GM10266 (cell line): Measurements from ENCODE around the gene SBF1.

ENCODE experiments used
- DNase-seq: peaks from one replicate; pipeline ENCODE4 v3.0.0; 2012; ENCODE audit errors: extremely low spot score
- TF ChIP-seq, protein P1 (sequence below): IDR thresholded peaks from 2 replicates; pipeline ENCODE4 v1.5.1; 2012; ENCODE audit warnings: mild to moderate bottlenecking, low read depth; ENCODE audit not compliant: control insufficient read depth, insufficient read depth; ENCODE audit errors: missing control alignments

Gene SBF1

DNA sequence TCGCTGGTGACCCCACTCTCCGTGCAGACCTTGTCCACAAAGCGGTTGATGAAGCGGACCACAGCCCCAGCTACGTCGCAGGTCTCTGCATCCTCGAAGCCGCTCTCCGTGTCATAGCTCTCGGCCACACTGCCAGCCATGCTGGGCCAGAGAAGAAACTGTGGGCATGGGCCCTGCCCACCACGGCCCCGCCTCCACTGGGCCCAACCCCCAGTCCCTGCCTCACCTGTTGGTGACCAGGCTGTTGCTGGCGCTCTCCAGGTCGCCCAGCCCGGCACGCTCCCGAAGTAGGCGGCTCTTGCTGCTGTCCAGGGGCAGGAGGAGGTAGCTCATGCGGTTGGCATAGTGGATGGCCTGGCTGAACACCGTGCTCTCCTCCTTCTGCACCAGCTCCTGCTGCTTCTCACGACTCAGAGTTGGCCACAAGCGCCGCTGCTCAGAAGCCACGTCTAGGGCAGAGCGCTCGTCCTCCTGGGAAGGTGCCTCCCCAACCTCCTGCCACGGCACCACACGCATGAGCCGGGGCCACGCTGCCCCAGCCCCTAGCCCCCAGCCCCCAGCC is 12.8 kb downstream of the SBF1 start:
- TF ChIP-seq, protein P1, sequence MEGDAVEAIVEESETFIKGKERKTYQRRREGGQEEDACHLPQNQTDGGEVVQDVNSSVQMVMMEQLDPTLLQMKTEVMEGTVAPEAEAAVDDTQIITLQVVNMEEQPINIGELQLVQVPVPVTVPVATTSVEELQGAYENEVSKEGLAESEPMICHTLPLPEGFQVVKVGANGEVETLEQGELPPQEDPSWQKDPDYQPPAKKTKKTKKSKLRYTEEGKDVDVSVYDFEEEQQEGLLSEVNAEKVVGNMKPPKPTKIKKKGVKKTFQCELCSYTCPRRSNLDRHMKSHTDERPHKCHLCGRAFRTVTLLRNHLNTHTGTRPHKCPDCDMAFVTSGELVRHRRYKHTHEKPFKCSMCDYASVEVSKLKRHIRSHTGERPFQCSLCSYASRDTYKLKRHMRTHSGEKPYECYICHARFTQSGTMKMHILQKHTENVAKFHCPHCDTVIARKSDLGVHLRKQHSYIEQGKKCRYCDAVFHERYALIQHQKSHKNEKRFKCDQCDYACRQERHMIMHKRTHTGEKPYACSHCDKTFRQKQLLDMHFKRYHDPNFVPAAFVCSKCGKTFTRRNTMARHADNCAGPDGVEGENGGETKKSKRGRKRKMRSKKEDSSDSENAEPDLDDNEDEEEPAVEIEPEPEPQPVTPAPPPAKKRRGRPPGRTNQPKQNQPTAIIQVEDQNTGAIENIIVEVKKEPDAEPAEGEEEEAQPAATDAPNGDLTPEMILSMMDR = no peak
- DNase-seq = no peak

DNA sequence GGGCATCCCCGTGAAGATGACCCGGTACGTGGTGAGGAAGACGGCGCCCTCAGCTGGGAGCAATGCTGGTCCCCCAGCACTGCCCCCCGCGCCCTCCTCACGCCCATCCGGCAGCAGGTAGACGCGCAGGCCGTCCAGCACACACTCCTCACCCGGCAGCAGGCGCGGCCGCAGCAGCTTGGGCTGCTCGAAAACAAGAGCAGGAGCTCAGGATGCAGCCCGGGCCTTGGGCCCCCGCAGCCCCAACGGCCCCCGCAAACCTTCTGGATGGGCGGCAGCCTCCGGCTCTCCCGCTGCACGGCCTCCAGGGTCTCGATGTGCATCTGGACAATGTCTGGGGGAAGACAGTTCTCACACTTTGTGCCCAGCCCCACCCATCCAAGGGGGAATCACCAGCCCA is 13.3 kb downstream of the SBF1 start:
- no peak for DNase-seq
- TF ChIP-seq, protein P1 = no peak

DNA sequence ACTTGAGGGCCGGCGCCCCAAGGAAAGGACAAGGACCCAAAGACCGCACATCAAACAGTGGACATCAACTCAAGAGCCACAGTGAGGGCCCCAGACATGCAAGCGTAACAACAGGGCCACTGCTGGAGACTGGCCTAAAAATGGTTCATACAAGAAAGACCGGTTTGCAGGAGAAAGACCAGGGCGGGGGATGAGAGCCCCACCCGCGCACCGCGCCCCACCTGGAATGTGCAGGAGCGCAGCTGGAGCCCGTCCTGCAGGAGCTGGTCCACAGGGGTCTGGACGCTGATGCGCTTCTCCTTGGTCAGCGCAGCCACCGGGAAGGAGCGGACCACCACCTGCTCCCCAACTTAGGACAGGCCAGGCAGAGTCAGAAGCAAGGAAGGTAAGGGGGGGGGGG is 13.9 kb downstream of the SBF1 start:
- DNase-seq = no peak
- TF ChIP-seq, protein P1 = no peak

DNA sequence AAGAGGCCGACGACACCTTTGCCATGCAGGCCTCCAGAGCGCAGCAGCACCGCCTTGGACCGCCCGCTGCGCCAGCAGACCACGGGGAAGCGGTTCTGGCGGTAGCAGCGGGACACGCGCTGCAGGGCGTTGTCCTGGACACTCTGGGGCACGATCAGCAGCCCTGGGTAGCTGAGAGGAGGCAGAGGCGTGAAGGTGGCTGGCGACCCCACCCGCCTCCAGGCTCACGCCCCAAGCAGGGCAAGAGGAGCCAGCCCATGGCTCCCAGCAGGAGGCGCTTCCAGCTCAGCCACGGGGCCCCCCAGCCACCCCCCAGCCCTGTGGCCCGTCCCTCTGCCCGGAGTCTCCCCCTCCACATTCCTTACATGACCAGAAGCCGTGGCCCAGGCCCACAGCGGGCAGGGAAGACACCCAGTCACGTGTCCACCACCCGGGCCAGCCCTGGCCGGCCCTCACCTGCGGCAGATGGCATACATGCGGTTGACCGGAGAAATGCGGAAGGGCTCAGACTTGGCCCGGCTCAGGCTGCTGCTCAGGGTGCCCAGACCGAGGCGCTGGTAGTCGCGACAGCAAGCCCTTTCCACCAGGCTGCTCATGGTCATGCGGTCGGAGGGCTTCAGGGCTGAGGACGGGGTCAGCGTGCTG is 15.2 kb downstream of the SBF1 start:
- TF ChIP-seq, protein P1 = peak; percentile 8

DNA sequence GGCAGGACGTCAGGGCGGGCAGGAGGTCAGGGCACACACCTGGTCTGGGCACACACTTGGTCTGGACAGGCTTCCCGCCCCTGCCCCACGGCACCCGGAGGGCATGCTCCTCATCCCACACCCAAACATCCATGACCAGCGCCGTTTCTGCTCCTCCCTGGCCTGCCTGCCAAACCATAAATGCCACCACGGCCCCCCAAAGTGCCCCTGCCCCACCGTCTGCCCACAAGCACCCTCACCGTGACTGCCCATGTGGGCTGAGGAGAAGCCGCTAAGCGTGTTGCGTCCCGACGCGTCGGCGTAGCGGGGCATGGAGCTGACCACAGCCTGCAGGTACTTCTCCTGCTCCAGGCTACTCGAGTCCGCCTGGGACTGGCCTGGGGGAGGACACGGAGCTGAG is 15.8 kb downstream of the SBF1 start:
- DNase-seq = no peak
- TF ChIP-seq, protein P1 = no peak

More for the DNA sequence above, 15.2 kb downstream of the SBF1 start:
- DNase-seq = no peak

DNA sequence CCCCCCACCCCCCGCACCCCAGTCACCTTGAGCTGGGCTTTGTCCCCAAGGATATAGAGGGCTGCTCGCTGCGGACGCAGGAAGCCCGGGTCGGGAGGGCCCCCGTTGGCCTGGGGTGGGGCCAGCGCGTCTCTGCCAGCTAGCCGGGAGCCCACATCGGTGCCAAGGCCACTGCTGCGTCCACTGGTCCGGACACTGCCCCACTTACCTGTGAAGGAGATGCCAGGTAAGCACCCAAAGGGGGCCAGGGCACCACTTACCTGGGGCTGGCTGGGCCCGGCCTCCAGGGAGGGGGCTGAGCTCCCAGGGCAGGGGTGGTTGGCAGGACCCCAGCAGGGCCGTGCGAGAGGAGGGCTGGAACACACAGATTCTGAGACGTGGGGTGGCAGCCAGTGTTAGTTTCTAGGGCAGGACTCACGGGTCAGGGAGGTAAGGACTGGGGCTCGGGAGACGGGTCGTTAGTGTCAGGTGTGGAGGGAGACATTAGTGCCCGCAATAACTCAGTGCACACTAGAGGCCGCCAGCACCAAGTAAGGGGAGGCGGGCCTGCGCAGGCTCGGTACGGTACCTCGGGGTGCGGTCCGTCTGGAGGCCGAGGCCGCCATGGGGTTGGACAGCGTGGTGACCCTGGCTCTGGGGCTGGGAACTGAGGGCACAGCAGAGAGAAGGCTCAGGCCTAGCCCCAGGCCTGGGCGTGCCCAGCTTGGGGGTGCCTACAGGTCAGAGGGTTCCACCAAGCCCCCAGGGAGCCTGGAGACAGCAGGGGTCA is 18.2 kb downstream of the SBF1 start:
- no peak for DNase-seq
- TF ChIP-seq, protein P1 = peak; percentile 32

DNA sequence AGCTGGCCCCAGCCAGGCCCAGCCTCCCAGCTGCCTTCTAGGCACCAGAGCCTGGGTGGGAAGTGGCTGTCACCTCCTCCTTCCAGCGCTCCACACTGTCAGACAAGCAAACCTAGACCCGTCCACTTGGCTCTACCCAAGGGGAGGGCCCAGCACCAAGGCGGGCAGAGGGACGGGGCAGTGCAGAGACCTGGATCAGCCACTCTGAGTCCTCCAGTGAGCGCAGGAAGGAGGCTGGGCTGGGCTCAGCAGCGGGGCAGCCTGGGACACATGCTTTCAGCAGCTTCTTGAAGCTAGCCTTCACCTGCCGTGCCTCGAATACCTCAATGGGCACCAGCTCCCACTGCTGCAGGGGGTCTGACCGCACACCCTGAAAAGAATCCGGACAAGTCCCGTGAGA is 18.8 kb downstream of the SBF1 start:
- TF ChIP-seq, protein P1 = no peak
- DNase-seq = no peak
